IMR-90 (cell line): Measurements from ENCODE around the gene ACACB.

Source experiments
- CTCF ChIP-seq: conservative IDR thresholded peaks from 2 replicates; pipeline ENCODE4 v1.5.1; 2012; ENCODE audit warnings: mild to moderate bottlenecking, low read depth, low read length, improper control_type of control experiment
- POLR2A ChIP-seq: IDR thresholded peaks from 2 replicates; pipeline ENCODE4 v1.6.1; 2012; ENCODE audit warnings: mild to moderate bottlenecking, low read depth, low read length
- RCOR1 ChIP-seq: IDR thresholded peaks from 2 replicates; pipeline ENCODE4 v1.6.1; 2012; ENCODE audit warnings: mild to moderate bottlenecking, low read length, improper control_type of control experiment; ENCODE audit not compliant: insufficient replicate concordance
- USF2 ChIP-seq: fragments of 150-350 bp; IDR thresholded peaks from 2 replicates; pipeline ENCODE4 v1.6.1; 2017; ENCODE audit warnings: mild to moderate bottlenecking, antibody characterized with exemption, low read length, low read depth

- TF ChIP-seq USF2 (no peak), CTCF (peak; percentile 33; the same call in 1 of the 2 replicates), RCOR1 (no peak), POLR2A (no peak)
These were observed 139.0 kb downstream of the ACACB start for GRCh38 chr12:109255377-109255776.
